ENCODE results near the gene VPS35L.

- TF ChIP-seq CTCF (IDR thresholded peaks at IDR 0.05; ENCODE audit: poor library complexity) (no peak), EZH2 (IDR thresholded peaks at IDR 0.05; ENCODE audit: borderline replicate concordance) (no peak)
Measured at GRCh38 chr16:19745286-19746010, 189.9 kb downstream of the VPS35L start.

All from hepatocyte (in vitro differentiated cells).